Activated CD4-positive, alpha-beta T cell treated with anti-CD3 and anti-CD28 coated beads, Interleukin-2, Interleukin-4, amounts not matched to agents 100 ng/mL and 50 ng/mL, durations not matched to agents 16 hours and 8 hours (primary cell): ENCODE measurements around the gene RALGPS1.

Experiments used
- DNase-seq: peaks from one replicate; pipeline ENCODE4 v3.0.0-alpha.2; 2020; ENCODE audit warnings: low spot score

The RALGPS1 gene

DNA sequence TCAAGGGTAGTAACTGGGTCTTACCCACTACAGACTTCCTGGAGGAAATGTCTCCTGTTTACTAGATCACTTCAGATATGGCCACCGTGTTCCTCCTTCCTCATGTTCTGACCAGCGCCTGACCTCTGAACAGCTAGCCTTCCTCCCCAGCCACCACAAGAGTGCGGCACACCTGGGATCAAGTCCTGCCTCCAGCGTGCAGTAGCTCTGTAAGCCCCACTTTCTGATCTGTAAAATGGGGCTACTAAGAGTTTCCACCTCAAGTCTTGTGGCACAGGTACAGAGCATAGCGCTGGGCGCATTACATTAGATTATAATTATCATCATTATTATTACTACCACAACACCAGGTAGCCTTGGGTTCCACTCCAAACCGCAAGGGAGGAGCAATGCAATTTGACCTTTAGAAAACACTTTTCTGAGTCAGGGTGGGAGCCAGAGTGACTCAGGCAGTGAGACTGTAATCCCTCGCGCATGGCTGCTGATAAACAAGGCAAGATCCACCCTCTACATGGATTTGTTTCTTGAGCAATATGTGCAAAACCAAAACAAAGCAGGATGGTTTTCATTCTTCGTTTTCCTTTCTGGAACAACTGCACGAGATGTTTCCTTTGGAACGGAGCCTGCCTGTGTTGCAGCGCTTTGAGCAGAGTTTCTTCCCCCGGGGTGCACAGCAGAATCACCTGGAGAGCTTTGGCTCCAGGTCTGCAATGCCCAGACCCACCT is 272.8 kb downstream of the RALGPS1 start:
- DNase-seq = no peak

GRCh38 chr9:127188396-127188795 is 273.8 kb downstream of the RALGPS1 start:
- DNase-seq = no peak

DNA sequence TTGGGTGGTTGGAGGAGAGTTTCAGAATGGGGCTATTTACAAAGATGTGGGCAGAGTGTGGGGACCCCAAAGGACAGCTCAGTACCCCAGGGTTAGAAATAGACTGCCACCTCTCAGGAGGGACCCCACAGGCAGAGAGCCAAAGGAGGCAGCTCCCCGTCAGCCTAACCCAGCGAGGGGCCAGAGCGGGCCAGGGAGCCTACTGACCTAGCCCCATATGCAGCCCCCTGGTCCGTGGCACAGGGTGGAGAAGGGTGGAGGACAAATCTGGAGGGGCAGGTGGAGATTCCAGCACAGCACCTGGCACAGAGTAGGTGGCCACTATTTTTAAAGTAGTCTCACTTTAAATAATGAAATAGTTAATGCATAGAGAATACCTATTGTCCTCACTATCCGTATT is 275.0 kb downstream of the RALGPS1 start:
- DNase-seq = no peak

DNA sequence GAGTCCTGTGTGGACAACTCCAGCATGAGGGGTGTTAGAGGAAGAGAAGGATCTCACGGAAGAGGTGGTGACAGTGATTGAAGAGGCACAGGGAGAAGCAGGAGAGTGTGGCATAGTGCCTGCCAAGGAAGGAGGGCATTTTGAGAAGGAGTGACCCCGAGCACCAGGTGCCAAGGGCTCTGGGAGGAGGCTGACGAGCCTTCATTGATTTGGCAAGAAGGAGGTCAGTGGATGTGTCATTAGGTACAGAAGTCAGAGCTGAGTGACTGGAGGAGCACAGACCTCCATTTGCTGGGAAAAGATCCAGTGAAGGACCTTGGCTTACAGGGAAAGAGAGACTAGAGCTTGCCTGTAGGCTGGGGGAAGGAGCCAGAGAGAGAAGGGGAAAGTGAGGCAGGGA is 278.2 kb downstream of the RALGPS1 start:
- DNase-seq = no peak

DNA sequence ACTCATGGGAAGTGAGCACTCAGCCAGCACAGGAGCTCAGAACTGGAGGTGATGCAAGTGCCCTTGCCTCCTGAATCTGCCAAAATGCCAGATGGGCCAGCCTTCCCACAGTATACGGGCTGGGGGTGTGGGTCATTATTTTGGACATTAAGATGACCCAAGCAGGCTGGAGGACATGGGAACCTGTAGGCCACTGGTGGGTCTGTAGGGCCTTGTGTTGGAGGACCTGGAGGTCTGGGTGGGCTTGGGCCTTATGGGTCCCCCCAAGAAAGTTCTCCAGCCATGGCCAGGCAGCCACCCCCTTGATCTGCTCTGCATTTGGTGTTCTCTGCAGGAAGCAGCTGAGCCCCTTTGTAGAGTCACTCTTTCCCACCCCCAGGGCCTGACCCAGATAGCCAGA is 278.9 kb downstream of the RALGPS1 start:
- no peak for DNase-seq

DNA sequence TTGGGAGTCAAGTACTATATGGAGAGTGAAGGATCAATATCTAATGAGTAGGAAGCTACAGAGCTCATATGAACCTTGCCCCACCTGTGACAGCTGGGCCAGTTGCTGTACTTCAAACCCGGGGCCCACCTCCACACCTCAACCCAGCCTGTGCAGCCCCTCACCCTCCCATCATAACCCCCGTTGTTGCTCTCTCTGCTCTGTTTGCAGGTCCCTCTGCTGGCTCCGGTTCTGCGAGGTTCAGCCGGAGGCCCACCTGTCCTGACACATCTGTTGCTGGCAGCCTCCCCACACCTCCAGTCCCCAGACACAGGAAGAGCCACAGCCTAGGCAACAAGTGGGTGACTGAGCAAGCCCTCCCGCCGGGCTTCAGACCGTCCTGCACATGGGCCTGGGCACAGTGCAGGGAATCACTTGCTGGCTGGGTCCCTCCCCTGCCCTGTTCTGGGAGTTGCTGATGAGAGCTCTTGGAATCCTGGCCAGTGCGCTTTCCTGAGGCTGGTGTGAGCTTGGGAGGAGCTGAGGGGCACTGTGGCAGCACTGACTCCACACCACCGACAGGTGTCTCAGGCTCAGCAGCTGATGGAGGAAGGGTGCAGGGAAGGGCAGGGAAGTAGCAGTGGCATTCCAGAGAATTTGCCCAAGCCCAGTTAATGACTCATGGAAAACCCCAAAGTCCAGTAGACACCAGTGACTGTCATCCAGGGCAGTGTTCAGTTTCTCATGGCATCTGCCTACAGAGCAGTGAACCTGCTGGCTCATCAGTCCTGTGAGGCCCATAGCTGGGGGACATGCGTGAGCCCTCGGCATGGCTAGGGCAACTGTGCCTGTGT is 280.5 kb downstream of the RALGPS1 start:
- DNase-seq = no peak

DNA sequence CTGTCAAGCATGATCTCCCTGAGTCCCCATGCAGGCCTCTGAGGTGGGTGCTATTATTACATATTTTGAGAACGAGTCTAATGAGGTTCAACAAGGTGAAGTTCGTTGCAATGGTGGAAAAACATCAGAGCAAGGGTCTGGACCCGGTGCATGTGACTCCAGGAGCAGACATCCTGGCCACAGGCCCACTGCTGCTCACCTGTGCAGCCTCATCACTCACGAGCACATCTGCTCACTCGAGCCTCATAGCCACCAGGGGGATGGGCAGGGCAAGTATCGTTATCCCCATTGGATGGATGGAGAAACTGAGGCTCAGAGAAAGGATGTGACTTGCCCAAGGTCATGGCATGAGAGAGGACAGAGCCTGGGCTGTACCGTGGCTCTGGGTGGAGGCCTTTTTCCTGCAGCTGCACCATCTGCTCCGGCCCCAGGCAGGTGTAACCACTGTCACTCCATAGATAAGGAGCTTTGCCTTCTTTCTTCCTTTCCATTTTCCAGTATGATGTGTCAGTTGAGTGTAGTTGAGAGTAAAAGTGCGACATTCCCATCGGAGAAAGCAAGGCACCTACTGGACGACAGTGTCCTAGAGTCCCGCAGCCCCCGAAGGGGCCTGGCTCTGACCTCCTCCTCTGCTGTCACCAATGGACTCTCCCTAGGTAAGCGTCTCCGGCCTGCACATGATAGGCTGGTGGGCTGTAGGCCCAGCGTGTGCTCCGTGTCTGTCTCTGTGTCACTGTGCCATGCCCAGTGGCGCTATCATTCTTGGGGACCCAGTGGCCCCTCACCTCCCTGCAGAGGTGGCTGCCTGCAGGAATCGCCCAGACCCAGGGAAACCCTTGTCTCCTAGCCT is 281.6 kb downstream of the RALGPS1 start:
- no peak for DNase-seq

DNA sequence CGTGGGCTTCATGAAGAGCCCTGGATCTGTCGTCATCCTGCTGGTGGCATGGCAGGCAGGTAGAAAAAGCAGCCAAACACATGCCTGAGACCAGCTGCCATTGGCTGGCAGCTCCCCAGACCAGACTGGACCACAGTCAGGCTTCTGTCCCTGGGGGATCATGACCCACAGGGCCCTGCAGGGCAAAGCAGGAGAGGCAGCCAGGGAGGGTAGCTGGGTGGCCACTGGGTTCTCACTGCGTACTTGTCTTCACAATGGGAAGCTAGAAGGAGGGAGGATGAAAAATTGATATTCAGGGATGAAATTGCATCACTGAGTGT is 282.2 kb downstream of the RALGPS1 start:
- no peak for DNase-seq

- DNase-seq = no peak
Observed at GRCh38 chr9:127197186-127197860, 282.7 kb downstream of the RALGPS1 start.

- DNase-seq = no peak
Observed at GRCh38 chr9:127197861-127198430, 283.4 kb downstream of the RALGPS1 start.

GRCh38 chr9:127198587-127198986 is 284.0 kb downstream of the RALGPS1 start:
- DNase-seq = no peak

DNA sequence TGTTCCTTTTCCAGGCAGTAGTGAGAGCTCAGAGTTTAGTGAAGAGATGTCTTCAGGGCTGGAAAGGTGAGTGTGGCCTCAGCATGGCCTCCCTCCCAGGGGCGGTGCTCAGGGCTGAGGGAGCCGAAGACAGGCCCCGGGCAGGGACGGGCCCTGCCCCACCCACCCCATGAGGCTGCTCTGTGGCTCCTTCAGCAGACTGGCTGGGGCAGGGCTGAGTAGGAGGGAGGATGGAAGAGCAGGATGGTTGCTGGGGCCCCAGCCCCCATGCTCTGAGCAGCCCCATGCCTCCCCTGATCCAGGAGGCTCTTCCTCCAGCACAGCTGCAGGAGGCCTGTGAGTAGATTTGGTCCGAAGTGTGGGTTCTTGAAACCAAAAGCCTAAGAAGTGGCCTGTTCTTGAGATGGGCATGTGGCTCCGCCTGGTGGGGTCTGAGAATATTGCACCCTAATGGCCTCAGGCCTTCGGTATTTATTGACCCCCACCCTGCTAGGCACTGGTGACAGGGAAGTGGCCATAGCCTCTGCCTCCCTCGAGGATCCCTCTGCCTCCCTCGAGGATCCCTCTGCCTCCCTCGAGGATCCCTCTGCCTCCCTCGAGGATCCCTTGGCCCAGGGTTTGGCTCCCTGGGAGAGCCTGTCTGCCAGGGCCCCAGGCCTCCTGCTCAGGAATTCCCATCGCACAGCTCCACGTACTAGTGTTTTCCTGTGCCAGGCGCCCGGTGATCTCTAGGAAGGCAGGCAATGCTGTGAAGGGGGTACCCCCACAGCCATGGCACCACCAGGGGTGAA is 284.6 kb downstream of the RALGPS1 start:
- DNase-seq = peak; percentile 84

GRCh38 chr9:127200106-127200862 is 285.7 kb downstream of the RALGPS1 start:
- DNase-seq = no peak

DNA sequence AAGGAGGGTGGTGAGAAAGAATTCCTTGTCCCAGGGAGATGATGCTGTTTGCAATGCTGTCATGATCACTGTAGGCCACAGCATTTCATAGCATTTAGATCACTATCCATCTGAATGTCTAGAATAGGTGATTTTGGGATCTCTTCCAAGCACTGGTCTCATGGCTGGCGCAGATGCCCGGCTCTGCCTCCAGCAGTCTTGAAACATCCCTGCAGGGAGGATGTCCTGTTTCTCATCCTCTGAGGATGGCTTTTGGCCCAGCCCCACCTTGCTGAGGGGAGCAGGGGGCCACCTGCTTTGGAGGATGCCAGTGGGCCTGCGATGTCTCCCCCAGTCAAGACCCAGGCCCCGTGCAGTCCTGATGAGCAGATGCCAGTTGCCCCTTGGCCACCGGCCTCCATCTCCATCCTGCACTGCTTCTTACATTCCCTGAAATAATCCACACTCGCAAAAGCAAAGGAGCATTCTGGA is 286.5 kb downstream of the RALGPS1 start:
- no peak for DNase-seq

- DNase-seq = no peak
Observed at GRCh38 chr9:127201731-127202130, 287.1 kb downstream of the RALGPS1 start.

DNA sequence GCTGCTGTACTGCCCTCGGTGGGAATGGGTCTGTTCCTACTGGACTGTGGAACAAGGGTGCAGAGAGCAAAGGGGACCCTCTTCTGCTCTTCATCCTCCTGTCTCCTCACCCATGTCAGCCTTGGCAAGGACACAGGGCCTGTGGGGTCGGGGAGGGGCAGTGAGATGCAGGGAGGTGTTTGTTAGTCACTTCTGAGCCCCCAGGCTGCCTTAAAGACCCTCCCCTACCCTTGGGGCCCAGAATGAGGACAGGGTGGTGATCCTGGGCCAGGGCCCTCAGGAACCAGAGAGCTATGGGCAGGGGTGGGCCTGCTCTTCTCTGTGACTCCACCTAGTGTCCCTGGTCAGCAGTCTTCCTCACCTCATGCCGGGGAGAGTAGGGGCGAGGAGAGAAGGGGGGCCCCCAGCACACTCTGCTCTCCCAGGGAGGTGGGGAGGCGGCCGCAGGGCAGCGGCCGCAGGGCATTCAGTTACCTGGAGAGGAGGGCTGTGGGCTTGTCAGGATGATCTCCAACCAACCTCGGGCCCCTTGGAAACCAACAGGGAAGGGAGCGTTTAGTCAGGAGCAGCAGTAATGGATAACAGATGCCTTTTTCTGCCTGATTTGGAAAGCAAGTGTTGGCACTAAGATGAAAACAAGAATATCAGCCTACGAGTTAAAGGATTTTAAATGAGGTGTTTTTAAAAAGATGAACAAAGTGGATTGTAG is 288.0 kb downstream of the RALGPS1 start:
- DNase-seq = no peak

DNA sequence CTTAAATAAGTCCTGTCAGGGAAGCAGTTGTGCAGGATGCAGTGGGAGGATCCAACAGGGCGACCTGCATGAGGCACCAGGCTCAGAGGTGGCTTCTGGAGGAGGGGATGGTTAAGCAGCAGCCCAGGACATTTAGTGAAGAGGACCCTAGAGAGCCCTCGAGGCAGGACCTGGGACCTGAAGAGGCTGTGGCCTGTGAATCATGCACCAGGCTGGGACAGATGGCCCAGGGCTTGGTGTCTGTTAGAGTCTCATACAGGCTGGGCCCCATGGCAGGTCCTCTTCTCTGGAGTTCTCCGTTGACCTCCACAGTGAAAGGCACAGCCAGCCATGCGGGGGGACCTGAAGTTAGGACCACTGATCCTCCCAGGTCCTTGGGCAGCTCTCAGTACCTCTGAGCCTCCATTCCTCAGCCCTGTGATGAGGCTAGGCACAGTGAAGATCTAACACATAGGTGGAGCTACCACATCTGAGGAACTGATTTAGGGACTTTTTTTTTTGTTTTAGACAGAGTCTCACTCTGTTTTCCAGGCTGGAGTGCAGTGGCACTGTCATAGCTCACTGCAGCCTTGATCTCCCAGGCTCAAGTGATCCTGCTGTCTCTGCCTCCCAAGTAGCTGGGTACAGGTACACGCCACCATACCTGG is 289.2 kb downstream of the RALGPS1 start:
- no peak for DNase-seq

DNA sequence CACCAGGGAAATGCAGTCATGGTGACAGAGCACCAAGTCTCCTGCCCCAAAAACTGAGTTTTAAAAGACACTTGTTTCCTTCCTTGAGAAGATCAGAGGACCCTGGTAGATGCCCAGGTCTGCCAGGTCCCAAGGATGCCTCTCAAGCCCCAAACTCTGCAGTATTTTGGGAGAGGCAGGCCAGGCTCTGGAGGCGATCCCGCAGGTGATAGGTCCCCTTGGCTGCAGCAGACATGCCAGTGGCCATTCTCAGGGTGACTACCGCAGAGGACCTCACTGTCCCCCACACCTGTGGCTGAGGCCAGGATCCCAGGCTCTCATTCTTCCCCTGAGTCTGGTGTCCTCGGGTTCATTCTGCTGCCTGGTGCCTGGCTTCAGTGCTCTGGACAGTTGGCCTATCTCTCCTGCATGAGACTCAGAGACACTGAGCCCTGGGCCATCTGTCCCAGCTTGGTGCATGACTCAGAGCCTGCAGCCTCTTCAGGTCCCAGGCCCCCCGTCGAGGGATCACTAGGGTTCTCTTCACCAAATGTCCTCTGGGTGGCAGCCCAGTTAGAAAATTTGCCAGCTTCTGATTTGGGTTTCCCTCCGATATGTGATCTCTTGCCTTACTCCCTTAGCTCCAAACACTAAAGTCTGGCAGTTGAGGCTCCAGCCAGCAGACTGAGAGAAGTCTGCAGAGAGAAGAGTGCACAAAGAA is 290.3 kb downstream of the RALGPS1 start:
- DNase-seq = no peak
